Mesothelial cell of epicardium (in vitro differentiated cells): Measurements from ENCODE around the gene ZNF574. TPM values are rescaled to one million over a fixed set of nuclear protein-coding genes. Genes with fewer than 3 reads are reported as not detected.

ENCODE experiments used
- DNase-seq, 2 experiments: peaks; one replicate each; pipeline ENCODE4 v3.0.0; 2021; ENCODE audit warnings: low spot score in 2 of 2; ENCODE audit not compliant: unreplicated experiment in 2 of 2
- H3K27ac Mint-ChIP-seq: 2 replicates; pipeline ENCODE4 v1.8.0; 2021; ENCODE audit warnings: mixed read lengths
- H3K27me3 Mint-ChIP-seq: 2 replicates; pipeline ENCODE4 v1.8.0; 2021; ENCODE audit warnings: low read depth, mixed read lengths
- H3K36me3 Mint-ChIP-seq: 2 replicates; pipeline ENCODE4 v1.8.0; 2021; ENCODE audit warnings: mixed read lengths
- H3K4me1 Mint-ChIP-seq: 2 replicates; pipeline ENCODE4 v1.8.0; 2021; ENCODE audit warnings: mixed read lengths
- H3K4me3 Mint-ChIP-seq: 2 replicates; pipeline ENCODE4 v1.8.0; 2021; ENCODE audit warnings: mild to moderate bottlenecking, moderate library complexity, mixed read lengths
- H3K9me3 Mint-ChIP-seq: 2 replicates; pipeline ENCODE4 v1.8.0; 2021; ENCODE audit warnings: mixed read lengths
- CTCF ChIP-seq: fragments of 200-600 bp; sonication (generic); IDR thresholded peaks from one replicate; pipeline ENCODE4 v1.5.0; 2021; ENCODE audit warnings: antibody characterized with exemption; ENCODE audit not compliant: unreplicated experiment
- total RNA-seq: library from RNA; stranded (reverse); gene quantifications from 3 replicates; pipeline ENCODE4 v1.2.1, GENCODE V29; 2021

The ZNF574 gene
- total RNA-seq, 1 donor from 2014 or later = 21.3 TPM

GRCh38 chr19:42090672-42091071 lies 14.7 kb downstream of the ZNF574 start:
- Mint-ChIP-seq H3K4me1 (peaks cover 2% of the 10 kb centered on the region), H3K27ac (no peak overlapping the region), H3K27me3 (peaks cover 22% of the 10 kb centered on the region), H3K9me3 (no peaks in the 10 kb centered on the region), H3K36me3 (no peaks in the 10 kb centered on the region), H3K4me3 (no peak overlapping the region)
- no peak for DNase-seq
- TF ChIP-seq CTCF = no peak

- Mint-ChIP-seq H3K27ac (no peak overlapping the region), H3K4me1 (peaks cover 2% of the 10 kb centered on the region), H3K27me3 (peaks cover 26% of the 10 kb centered on the region), H3K36me3 (no peaks in the 10 kb centered on the region), H3K9me3 (no peaks in the 10 kb centered on the region), H3K4me3 (no peak overlapping the region)
- no peak for DNase-seq
- TF ChIP-seq CTCF = no peak
These were observed 15.3 kb downstream of the ZNF574 start for GRCh38 chr19:42091300-42091699.

GRCh38 chr19:42091742-42092141 lies 15.8 kb downstream of the ZNF574 start:
- no peaks in the 10 kb centered on the region for H3K36me3 Mint-ChIP-seq
- TF ChIP-seq CTCF = no peak

GRCh38 chr19:42092350-42092749 lies 16.4 kb downstream of the ZNF574 start:
- Mint-ChIP-seq H3K4me3 (no peak overlapping the region), H3K4me1 (peaks cover 2% of the 10 kb centered on the region), H3K27ac (no peak overlapping the region), H3K27me3 (peaks cover 33% of the 10 kb centered on the region), H3K9me3 (no peaks in the 10 kb centered on the region), H3K36me3 (no peaks in the 10 kb centered on the region)
- DNase-seq = no peak
- no peak for TF ChIP-seq CTCF

More at GRCh38 chr19:42091742-42092141, 15.8 kb downstream of the ZNF574 start:
- H3K4me1 Mint-ChIP-seq = peaks cover 2% of the 10 kb centered on the region
- peaks cover 30% of the 10 kb centered on the region for H3K27me3 Mint-ChIP-seq
- no peak for DNase-seq
- H3K4me3 Mint-ChIP-seq = no peak overlapping the region
- H3K27ac Mint-ChIP-seq = no peak overlapping the region
- no peaks in the 10 kb centered on the region for H3K9me3 Mint-ChIP-seq

- no peak overlapping the region for H3K4me3 Mint-ChIP-seq
- no peak for TF ChIP-seq CTCF
- H3K27ac Mint-ChIP-seq = no peak overlapping the region
- no peaks in the 10 kb centered on the region for H3K36me3 Mint-ChIP-seq
- no peak for DNase-seq
- H3K4me1 Mint-ChIP-seq = peaks cover under 1% of the 10 kb centered on the region
- H3K27me3 Mint-ChIP-seq = peaks cover 39% of the 10 kb centered on the region
- no peaks in the 10 kb centered on the region for H3K9me3 Mint-ChIP-seq
These were observed 17.5 kb downstream of the ZNF574 start for GRCh38 chr19:42093505-42093904.

GRCh38 chr19:42093926-42094325 lies 18.0 kb downstream of the ZNF574 start:
- H3K27me3 Mint-ChIP-seq = peaks cover 39% of the 10 kb centered on the region
- TF ChIP-seq CTCF = no peak

More at GRCh38 chr19:42093926-42094325, 18.0 kb downstream of the ZNF574 start:
- no peak overlapping the region for H3K27ac Mint-ChIP-seq
- H3K4me1 Mint-ChIP-seq = no peaks in the 10 kb centered on the region
- no peak for DNase-seq
- no peaks in the 10 kb centered on the region for H3K36me3 Mint-ChIP-seq
- no peak overlapping the region for H3K4me3 Mint-ChIP-seq
- no peaks in the 10 kb centered on the region for H3K9me3 Mint-ChIP-seq
